Measurements from ENCODE around the gene ISG20.
A peak's percentile ranks its signal among the peaks of the same experiment; 100 is the strongest.
"Not testable (repeated sequence)": the region's sequence is repeated elsewhere in the genome, so short reads cannot be mapped to it uniquely, and the experiment has no call there.

The ISG20 gene

DNA sequence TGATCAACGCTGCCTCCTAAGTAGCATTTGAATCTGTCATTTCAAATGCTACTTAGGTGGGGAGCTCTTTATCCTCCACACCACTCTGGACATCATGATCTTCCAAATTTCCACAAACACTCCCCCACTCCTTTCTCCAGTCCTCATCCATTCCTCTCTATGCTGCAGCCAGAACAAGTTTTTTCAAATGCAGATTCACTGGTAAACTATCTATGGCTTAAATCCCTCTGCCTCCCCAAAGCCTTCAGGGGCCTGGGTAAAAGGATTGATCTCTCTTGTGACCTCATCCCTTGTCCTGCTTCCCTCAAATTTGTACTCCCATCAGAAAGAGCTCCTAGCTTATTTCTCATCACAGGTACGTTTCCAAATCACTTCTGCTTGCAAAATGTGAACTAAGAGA lies 19.0 kb upstream of the ISG20 start:
- no peak for DNase-seq

DNA sequence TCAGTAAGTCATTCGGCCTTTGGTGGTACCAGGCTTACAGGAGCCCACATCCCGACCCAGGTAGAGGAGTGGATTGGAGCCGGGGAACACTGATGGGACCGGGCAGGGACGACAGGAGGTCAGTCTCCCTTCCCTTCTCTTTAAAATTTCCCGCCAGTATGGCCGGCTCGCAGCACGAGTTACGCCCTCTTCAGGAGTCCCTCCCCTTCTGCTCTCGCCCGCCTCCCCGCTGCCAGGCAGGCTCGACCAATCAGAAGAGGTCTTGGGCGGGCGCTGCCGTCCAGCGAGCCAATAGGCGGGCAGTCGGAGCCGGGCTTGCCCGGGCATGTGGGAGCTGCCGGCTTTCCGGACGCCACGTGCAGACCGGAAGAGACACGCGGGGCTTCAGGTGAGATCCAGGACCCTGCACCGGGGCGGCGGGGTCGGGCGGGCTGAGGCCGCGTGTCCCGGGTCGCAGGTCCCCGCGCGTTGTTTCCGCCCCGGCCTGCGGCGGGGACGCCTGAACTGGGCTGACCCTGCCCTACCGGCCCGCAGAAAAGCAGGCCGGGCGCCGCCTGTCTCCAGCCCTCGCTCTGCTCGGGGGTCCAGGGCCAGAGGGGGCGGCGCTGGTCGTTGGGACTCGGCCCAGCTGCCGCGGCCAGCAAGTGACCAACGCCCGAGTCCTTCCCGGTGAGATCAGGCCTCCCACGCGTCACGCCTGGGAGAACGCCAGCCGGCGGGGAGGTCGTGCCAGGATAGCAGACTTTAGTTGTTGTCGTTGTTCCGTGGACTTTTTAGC lies 17.6 kb upstream of the ISG20 start, which contains the start of gene AEN:
Gene AEN (plus strand): TSS at position 346 of the 778 bp plus-strand sequence. CDS start 4,870 bp downstream, outside the sequence.
- peak; percentile 49 for DNase-seq

DNA sequence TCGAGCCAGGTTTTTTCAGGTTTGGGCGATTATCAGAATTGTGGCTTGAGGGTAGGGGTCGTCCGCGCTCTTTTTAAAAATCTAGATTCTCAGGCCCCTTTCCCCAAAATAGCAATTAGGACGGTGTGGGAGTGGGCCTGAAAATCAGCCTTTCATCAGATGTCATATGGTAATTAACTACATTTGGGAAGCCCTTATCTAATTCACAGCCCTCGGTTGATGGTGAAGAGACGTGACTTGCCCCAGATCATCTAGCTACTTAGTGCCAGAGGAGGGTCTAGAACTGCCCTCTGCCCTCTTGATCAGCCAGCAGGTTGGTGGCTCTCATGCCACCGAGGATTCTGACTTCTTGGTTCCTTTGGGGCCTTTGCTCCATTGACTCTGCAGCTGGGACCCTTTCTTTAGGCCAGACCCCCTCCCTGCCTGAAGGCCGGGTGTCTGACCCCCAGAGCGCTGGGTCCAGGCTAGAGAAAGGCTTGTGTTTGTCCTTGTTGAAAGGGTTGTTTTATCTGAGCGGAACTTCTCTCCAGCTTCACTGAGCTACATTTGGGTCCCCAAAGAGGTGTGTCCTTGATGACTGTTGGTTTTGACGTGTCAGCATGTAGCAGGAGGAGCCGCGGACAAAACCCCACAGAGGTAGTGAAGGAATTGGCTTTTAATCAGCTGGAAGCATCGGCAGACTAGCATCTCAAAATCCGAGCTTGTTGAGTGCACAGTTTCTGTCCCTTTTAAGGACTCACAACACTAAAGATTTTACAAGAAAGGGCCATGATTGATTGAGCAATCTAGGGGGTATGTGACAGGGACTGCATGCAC lies 16.8 kb upstream of the ISG20 start:
- no peak for DNase-seq

DNA sequence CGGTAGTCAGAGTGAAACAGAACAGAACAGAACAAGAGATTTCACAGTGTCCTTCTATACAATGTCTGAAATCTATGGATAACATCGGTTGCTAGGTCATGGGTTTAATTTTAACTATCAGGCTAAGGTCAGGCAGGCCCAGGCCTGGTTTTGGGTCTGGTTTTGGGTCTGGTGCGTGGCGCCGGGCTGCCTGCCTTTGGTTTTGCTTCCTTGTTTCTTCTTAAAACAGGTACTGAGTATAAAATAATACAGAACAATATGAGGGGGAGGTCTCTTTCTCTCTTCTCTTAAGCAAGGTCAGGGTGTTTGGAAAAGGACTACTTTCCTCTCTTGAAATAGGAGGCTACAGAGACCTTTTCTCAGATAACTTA lies 16.2 kb upstream of the ISG20 start:
- no peak for DNase-seq

DNA sequence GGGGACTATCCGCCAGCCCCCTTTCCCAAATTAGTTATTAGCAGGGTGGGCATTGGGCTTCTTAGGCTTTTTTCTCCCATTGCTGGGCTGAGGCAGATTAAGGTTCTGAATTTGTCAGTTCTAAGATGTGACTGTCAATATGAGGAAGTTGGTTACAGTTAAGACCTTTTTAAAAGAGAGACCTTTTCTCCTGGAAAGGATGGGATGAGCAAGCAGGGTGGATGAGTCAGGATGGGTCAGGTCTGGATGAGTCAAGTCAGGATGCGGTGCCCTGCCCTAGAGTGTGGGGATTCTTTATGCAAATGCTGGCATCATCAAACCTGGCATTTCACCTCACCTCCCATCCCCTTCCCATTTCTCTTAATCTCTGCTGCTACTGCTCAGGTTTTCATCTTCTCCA lies 15.8 kb upstream of the ISG20 start:
- no peak for DNase-seq

DNA sequence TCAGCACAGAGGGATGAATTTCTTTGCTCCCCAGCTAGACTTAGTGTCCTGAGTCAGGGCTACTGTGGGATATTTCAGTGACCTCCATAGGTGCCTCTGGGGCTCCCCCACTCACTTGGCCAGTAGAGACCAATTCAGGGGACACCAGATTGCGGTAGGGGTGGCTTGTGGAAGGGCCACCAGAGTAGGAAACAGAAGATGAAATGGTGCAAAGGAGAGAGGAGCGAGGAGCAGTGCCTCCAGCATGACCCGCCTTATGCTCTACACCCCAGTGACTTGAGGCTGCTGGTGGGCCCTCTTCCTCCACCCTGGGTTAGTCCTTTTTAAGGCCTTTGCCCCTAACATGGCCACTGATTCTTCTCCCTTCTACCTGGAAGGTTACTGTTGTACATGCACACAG lies 15.2 kb upstream of the ISG20 start:
- no peak for DNase-seq

DNA sequence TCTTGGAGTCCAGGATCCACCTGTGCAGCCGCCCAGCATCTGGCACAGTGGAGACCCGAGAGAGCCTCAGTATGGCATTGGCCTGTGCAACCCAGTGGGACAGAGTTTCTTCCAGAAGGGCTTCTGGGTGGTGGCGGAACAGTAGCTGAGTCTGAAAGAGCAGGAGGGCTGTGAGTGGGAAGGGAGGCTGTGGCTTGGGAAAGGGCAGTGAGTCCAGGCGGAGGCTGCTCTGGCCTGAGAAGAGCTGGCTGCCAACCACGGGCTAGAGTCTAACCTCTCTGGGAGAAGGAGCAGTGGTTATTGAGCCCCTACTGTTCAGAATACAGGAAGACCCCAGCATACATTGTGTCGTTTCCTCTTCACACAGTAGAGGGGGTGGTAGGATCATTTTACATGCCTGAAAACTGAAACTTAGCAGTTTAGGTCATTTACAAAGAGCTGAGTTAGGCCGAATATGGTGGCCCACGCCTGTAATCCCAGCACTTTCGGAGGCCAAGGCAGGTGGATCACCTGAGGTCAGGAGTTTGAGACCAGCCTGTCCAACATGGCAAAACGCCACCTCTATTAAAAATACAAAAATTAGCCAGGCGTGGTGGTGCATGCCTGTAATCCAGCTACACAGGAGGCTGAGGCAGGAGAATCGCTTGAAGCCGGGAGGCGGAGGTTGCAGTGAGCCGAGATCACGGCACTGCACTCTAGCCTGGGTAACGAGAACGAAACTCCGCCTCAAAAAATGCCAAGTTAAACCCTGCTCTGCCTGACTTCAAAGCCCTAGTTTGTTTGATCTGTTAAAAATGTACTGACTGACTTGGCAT lies 14.5 kb upstream of the ISG20 start:
- no peak for DNase-seq

DNA sequence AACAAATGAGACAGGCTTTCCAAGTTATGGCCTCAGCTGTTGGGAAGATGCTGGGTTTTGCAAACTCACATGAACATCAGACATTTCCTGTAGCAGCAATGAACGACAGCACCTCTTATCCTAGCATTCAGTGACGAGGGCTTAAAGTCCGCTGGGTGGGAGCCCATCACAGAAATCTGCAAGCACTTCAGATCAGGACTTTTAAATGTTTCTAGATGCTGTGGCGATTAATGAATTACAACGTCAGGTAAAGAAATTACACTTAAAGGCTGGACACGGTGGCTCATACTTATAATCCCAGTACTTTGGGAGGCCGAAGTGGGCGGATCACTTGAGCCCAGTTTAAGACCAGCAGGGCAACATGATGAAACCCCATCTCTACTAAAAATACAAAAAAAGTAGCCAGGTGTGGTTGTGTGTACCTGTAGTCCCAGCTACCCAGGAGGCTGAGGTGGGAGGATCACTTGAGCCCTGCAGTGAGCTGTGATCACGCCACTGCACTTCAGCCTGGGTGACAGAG lies 13.8 kb upstream of the ISG20 start:
- no peak for DNase-seq

DNA sequence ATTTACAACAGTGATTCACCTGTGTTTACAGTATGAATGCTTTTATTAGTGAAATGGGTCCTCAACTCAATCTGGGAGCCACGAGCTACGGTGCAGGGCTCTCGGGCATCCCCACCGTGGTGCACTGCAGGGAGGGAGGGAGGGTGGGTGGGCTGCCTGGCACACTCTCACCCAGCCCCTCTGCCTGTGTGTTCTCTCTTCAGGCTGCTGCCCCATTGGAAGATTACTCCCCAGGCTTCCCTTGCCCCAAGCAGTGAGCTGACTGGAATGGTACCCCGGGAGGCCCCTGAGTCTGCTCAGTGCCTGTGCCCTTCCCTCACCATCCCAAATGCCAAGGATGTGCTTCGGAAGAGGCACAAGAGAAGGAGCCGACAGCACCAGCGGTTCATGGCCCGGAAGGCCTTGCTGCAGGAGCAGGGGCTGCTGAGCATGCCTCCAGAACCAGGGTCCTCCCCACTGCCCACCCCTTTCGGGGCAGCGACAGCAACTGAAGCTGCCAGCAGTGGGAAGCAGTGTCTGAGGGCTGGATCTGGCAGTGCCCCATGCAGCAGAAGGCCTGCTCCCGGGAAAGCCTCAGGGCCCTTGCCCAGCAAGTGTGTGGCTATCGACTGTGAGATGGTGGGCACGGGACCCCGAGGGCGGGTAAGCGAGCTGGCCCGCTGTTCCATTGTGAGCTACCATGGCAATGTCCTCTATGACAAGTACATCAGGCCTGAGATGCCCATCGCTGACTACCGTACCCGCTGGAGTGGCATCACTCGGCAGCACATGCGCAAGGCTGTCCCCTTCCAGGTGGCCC lies 12.7 kb upstream of the ISG20 start:
- no peak for DNase-seq

DNA sequence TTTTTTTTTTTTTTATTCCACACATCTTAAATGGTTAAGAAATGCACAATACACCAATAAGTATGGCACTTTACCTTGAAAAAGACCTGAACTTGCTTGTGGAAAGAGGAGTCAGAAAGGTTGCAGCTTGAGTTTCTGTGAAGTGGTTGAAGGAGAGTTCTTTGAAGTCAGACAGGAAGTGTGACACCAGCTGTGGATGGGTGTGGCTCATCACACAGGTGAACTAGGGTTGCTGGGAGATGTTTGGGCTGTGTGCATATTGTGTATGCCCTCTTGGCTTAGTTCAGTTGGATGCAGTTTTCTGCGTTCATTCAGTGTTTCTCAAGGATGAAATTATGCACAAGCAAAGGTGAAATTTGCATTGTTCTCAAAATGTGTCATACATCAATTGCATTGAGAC lies 11.4 kb upstream of the ISG20 start:
- no peak for DNase-seq

DNA sequence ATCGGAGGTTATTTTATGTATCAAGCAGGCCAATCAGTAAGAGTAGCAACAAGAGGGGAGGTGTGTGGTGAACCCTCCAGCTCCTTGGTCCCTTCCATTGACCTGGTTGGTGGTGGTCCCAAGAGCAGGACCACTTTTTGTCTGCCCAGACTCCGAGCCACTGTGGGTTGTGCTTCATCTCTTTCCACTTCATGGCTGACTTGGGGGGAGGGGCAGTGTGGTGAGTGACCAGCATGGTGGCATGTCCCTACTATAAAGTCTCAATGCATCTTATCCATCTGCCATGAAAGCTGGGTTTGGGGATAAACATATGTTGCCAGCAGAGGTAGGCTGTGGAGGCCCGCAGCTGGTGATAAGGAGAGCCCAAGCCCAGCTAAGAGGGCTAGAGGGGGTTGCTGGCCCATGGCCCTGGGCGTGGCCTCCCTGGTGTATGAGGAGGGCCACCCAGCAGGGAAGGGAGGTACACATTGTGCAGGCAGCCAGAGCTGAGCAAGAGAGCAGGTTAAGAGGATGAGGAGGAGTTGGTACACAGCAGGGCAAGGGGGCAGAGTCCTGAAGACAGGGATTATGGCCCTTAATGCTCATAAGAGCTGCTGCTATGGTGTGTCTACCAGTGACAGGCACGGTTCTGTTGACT lies 10.7 kb upstream of the ISG20 start:
- no peak for DNase-seq

DNA sequence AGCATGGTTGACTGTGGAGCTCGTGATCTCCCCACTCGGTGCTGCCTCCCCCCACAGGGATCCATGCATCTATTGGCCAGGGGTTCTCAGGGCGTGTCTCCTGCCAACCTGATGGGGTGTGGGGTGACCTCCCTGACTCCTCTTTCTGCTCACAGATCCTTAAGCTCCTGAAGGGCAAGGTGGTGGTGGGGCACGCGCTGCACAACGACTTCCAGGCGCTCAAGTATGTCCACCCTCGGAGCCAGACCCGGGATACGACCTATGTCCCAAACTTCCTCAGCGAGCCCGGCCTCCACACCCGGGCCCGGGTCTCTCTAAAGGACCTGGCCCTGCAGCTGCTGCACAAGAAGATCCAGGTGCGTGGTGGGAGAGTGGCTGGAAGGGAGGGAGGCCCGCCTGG lies 9.7 kb upstream of the ISG20 start:
- no peak for DNase-seq

DNA sequence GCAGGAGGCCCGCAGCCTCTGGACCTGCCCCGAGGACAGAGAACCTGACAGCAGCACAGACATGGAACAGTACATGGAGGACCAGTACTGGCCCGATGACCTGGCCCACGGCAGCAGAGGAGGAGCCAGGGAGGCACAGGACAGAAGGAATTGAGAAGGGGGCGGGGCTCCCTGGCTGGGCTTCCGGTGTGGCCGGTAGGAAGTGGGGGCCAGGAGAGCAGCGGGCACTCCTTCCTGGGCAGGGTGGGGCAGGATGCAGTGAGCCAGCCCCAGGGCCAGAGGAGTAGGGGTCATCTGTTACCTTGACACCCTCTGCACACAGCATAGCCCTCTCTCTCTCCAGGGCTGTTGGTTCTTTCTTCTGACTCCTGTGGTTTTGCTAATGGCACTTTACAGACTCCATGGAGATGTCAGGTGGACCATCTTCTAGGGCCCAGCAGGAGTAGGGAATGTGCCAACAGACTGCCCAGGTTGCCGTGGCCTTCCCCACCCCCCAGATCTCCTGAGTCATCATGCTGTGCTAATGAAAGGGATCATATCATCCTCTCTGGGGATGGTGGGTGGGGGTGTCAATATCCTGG lies 8.6 kb upstream of the ISG20 start:
- DNase-seq, result no peak

DNA sequence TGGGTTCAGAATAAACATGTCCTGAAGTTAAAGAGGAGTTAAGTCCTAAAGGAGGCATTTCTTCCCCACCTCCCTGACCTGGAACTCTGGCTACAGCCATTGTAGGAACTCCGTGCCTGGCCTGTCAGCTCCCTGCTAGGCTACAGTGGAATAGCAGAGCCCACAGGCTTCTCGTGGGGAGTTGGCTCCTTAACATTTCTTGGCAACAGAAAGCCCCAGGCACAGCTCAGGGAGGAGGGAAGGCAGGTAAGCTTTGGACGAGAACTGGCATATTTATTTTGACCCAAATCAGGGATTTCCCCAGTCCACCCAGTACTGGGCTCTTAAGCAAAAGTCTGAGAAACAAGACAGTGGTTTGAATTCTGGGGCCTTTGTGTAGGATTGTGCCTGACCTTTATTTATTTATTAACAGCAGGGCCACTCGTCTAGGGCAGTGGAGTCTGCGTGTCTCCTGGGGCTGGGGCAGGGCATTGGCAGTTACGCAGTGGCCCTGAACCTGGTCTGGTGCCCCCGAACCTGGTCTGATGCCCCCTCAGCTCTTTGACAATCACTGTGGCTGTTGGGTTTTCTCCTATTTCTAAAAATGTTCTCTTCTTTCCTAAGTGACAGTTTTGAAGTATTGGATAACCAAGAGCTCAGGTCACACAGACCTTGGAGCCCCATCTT lies 7.9 kb upstream of the ISG20 start:
- DNase-seq, result no peak

DNA sequence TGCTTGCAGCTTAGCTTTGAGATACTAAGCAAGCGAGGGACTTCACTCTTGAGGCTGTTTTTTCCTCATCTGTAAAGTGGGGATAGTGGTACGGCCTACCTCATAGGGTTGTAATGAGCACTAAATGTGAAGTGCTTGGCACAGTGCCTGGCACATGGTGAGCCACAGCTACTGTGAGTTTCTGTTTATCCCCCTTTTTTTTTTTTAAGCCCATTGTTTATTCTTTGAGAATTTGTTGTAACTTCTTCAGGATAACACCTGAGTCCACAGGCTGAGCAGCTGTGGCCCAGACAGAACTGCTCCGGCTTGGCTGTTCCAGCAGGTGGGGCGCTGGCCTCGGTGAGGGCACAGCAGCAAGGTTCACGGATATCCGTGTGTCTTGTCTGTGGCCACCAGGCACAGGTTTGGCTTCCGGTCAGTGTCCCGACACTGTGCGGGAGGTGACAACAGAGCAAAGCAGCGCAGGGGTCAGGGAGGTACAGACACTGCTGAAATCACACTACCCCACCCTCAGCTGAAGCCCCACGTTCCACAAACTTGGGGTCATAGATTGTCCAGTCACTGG lies 7.3 kb upstream of the ISG20 start:
- no peak for DNase-seq

DNA sequence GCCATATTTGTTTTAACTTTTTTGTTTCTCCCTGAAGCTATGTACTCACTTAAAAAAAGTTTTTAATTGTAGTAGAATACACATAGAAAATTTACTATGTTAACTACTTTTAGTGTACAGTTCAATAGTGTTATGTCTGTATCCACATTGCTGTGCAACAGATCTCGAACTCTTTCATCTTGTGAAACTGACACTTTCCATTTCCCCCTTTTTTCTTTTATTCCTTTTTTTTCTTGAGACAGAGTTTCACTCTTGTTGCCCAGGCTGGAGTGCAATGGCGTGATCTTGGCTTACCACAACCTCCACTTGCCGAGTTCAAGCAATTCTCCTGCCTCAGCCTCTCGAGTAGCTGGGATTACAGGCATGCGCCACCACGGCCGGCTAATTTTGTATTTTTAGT lies 6.0 kb upstream of the ISG20 start:
- DNase-seq, result not testable (repeated sequence)

DNA sequence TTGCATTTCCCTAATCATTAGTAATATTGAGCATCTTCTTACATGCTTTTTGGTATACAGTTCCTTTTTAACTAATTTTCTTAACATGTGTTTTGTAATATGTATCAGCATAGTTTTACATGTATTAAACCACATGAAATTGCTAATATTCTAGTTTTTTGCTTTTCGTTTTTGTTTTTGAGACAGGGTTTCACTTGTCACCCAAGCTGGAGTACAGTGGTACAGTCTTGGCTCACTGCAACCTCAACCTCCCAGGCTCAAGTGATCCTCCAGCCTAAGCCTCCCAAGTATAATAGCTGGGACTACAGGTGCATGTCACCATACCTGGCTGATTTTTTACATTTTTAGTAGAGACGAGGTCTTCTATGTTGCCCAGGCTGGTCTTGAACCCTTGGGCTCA lies 4.4 kb upstream of the ISG20 start:
- no peak for DNase-seq

DNA sequence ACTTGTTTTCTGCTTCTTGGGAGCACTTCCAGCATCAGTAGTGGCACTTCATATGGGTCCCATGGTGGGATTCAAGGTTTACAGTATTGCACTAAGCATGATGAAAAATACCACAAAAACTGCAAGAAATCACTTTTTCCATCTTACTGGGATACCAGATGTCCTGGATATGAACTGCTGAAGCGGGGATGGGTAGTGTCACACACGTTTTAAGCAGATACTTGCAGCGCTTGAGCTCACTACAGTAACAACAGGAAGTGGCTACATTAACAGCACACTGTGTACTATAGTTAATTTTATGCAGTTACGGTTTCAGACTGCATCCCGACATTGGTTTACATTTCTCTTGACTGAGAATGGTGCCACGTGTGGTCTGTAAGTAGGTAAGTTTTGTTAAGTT lies 3.5 kb upstream of the ISG20 start:
- no peak for DNase-seq

DNA sequence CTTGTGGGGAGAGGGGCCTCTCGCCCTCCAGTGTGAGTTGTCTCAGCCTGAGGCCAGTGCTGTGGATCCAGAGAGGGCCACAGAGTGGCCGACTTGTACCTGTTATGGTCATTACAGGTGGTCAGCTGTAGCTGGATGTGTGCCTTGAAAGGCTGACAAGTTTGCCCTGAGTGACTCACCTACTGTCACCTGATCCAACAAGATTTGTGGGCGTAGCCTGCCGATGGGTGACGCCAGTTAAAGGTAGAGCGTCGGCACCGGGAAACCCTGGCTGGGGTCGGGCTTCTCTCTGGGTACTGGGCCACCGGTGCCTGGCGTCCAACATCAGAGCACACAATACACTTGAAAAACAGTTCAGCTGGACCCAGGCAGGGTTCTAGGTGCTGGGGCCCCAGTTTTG lies 2.8 kb upstream of the ISG20 start:
- DNase-seq, result no peak

DNA sequence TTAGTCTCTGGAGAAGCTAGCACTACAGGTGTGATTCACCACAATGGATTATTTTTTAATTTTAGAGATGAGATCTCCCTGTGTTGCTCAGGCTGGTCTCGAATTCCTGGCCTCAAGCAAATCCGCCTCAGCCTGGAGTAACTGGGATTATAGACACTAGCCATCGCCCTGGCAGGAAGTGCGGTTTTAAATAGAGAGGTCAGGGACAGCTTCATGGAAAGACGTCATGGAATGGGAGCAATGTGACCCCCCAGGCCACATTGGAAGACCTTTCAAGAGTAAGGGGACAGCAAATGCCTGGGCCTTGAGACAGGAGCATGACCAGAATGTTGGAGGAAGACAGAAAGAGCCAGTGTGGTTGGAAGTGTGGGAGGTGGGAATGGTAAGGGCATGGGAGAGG lies 2.2 kb upstream of the ISG20 start:
- no peak for DNase-seq

DNA sequence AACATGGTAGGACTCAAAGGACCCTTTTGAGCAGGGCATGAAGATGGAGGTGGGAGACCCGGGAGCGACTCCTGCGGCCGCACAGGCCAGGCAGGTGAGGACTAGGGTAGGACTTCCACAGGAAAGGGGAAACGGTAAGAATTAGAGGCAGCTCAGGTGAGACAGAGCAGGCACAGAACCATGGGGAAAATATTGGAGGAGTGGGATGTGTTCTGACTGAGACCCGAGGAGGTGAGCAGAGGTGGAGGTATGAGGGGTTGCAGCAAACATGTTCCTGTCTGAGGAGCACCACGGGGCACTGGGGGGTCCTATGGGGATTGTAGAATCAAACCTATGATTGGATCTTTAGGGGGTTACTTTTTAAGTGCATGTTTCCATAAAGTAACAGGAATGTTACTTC lies 1.4 kb upstream of the ISG20 start:
- DNase-seq, result no peak

All from NCI-H1436 treated with DMSO at 0.1 percent for 48 hours (cell line).